Measurements from ENCODE around the gene PHKB.

The PHKB gene

DNA sequence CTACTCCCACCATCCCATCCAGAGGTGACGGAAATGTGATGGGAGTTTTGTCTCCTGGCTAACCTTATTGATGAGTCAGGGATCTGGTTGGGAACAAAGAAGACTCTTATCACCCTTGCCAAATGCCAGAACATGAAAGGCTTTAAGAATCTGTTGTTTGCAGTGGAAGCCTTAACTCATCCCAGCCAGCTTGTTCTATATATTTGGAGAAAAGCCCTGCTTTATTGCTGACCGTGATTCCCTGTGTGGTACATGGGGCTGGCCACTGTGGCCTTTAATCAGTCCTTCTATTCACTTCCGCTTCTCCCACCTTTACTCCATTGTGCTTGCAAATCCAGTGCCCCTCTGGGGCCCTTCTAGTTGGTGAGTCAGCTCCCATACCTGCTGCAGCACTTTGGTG is 156.6 kb downstream of the PHKB start:
- peaks cover 0 to 4% (median 0%) of the 10 kb centered on the region in 10 experiments; a peak in 1 of 20 replicates for H3K4me1 ChIP-seq

DNA sequence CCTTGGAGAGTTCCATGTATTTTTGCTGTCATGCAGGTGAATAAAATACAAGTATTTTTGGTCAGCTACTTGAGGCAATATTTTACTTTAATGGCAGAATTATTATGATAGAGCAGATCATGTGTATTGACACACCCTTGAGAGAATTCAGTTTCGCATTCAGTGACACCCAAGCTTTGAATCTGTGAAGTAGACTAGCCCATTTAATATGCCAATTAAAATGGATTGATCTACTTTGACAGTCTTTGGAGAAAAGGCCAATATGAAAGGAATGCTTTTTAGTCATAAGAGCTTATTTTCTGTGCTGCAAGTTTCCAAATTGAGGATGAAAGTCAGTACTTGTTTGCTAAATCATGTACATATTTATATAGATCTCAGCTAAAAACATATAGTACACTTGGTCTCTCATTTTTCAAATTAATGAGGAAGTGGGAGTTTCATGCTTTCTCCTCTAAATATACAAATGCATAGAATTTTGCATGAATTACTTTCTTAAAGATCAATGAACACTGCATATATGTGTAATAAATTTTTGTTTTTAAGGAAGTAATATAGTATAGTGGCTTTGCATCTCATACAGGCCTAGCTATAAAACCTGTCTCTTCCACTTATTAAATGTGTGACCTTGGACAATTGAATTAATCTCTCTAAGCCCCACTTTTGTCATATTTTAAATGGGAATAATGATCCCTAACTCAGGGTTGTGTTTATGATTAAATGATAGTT is 161.5 kb downstream of the PHKB start:
- TF ChIP-seq Cebpa-rat (IDR thresholded peaks at IDR 0.05), result no peak
- no peak overlapping the region for H3K4me3 ChIP-seq
- no peak overlapping the region for H3K27ac ChIP-seq
- no peaks in the 10 kb centered on the region for H3K4me1 ChIP-seq
- H3K9ac ChIP-seq, result no peak overlapping the region
- peaks cover 0 to 7% (median 0%) of the 10 kb centered on the region in 11 experiments; a peak in 2 of 22 replicates for H4K20me1 ChIP-seq
- H3K9me3 ChIP-seq (replicated peaks in 1 of 11), result peaks cover under 1 to 4% (median 2%) of the 10 kb centered on the region in 11 experiments; a peak in 16 of 22 replicates
- H3K27me3 ChIP-seq, result no peaks in the 10 kb centered on the region
- peaks cover 0 to 75% (median 32%) of the 10 kb centered on the region in 11 experiments; a peak in 17 of 22 replicates for H3K36me3 ChIP-seq
- no peak overlapping the region for H3K4me2 ChIP-seq

More for the DNA sequence above, 156.6 kb downstream of the PHKB start:
- Histone ChIP-seq H3K4me2 (no peak overlapping the region), H3K27me3 (no peaks in the 10 kb centered on the region), H3K9ac (no peak overlapping the region), H3K27ac (no peak overlapping the region), H3K4me3 (no peak overlapping the region), H4K20me1 (peaks cover 0 to 8% (median 0%) of the 10 kb centered on the region in 11 experiments; a peak in 2 of 22 replicates), H3K9me3 (replicated peaks in 1 of 11) (peaks cover 0 to 7% (median 0%) of the 10 kb centered on the region in 11 experiments; a peak in 5 of 22 replicates), H3K36me3 (peaks cover 20 to 66% (median 37%) of the 10 kb centered on the region in 11 experiments)
- TF ChIP-seq Cebpa-rat (IDR thresholded peaks at IDR 0.05), result no peak

DNA sequence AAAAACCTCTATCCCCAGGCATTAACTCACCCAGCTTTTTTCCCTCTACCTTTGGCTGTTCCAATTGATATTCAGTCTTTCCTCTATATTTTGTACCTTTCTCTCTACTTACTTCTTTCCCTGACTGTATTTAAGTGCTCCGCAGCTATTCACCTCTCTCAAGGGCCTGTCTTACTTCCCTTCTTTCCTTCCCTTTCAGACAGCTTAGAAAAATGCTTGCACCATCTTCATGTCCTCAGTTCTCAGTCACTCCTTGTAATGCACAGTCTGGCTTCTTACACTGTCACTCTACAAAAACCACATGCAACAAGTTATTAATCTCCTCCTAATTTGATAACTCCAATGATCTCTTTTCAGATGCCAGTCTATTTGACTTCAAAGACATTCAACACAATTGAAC is 163.4 kb downstream of the PHKB start:
- Histone ChIP-seq H3K27me3 (no peaks in the 10 kb centered on the region), H3K4me3 (no peak overlapping the region), H3K4me2 (no peak overlapping the region), H4K20me1 (0 out of 22 replicates have a peak, but pooled peaks cover 0 to under 1% (median 0%) of the 10 kb centered on the region in 11 experiments), H3K4me1 (no peaks in the 10 kb centered on the region), H3K9me3 (replicated peaks in 1 of 11) (peaks cover 11 to 14% (median 12%) of the 10 kb centered on the region in 11 experiments), H3K36me3 (peaks cover 8 to 69% (median 36%) of the 10 kb centered on the region in 11 experiments; a peak in 18 of 22 replicates), H3K9ac (no peak overlapping the region), H3K27ac (no peak overlapping the region)
- no peak for TF ChIP-seq Cebpa-rat (IDR thresholded peaks at IDR 0.05)

DNA sequence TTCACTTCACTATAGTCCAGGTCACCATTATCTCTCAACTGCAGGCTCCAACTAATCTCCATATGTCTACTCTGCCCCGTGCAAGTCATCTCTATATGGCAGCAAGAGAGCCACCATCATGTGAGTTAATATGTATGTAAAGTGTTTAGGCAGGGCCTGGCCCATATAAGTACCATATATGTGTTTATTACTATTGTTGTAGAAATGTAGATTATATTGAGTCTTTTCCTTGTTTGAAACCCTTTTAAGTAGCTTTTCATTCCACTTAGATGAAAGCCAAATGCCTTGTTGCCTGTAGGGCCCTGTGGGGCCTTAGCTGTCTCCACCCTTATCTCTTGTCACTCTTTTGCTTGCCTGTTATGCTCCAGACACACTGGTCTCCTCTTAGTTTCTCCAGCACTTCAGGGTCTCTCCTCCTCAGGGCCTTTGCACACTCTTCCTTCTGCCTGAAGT is 164.0 kb downstream of the PHKB start:
- H3K9ac ChIP-seq, result no peak overlapping the region
- H3K4me2 ChIP-seq, result no peak overlapping the region
- H3K4me3 ChIP-seq, result no peak overlapping the region
- no peaks in the 10 kb centered on the region for H3K4me1 ChIP-seq
- H3K9me3 ChIP-seq (replicated peaks in 1 of 11), result peaks cover 11 to 14% (median 12%) of the 10 kb centered on the region in 11 experiments
- H3K27ac ChIP-seq, result no peak overlapping the region
- H3K36me3 ChIP-seq, result peaks cover 8 to 64% (median 35%) of the 10 kb centered on the region in 11 experiments; a peak in 18 of 22 replicates
- H3K27me3 ChIP-seq, result no peaks in the 10 kb centered on the region
- TF ChIP-seq Cebpa-rat (IDR thresholded peaks at IDR 0.05), result no peak
- no peaks in the 10 kb centered on the region for H4K20me1 ChIP-seq

DNA sequence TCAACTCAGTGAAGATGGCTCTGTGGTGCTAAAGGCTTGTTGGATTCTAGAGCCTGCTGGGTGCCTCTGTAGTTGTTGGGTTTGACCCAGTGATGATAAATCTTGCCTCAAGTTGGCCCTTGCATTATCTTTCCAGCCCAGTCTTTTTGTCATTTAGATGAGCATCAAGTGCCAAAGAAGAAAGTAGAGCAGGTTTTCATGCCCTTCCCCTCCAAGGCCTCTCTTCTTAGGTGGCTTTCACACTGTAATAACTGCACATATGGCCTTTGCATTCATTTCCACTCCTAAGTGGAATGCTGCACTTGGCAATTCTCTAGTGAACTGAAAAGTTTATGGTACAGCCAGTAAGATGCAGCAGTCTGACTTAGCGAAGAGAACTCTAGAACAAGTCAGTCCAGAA is 165.1 kb downstream of the PHKB start:
- Histone ChIP-seq H3K4me3 (no peak overlapping the region), H4K20me1 (no peaks in the 10 kb centered on the region), H3K9me3 (replicated peaks in 1 of 11) (peaks cover 11 to 20% (median 12%) of the 10 kb centered on the region in 11 experiments), H3K4me2 (no peak overlapping the region), H3K27ac (no peak overlapping the region), H3K9ac (no peak overlapping the region), H3K27me3 (no peaks in the 10 kb centered on the region), H3K36me3 (peaks cover 13 to 63% (median 38%) of the 10 kb centered on the region in 11 experiments; a peak in 18 of 22 replicates), H3K4me1 (no peaks in the 10 kb centered on the region)
- no peak for TF ChIP-seq Cebpa-rat (IDR thresholded peaks at IDR 0.05)

DNA sequence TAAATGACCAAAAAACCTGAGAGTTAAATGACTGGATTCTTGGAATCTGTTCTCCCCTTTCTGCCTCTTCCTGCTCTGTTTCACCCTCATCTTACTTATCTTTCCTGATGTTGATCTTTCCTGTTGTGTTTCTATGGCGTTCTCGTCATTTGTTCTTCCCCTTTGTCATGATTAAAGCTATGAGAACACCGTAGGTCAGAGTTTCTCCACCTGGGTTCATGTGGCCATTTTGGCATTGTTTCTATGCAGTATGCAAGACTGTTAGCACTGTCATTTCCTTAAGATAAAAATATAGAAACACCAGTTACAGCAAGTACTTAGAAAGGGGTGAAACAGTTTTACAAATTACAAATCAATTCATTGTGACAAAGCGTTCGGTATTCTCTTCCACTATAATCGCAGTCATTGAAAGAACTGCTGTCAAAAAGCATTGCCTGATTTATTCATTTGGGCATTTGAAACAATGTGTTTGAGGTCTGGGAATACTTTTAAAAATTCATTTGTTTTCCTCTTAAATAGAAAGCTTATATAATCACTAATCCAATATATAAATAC is 166.0 kb downstream of the PHKB start:
- no peak for TF ChIP-seq Cebpa-rat (IDR thresholded peaks at IDR 0.05)
- Histone ChIP-seq H3K27ac (no peak overlapping the region), H3K4me1 (no peaks in the 10 kb centered on the region), H3K4me2 (no peak overlapping the region), H3K4me3 (no peak overlapping the region), H3K36me3 (peaks cover 13 to 70% (median 41%) of the 10 kb centered on the region in 11 experiments; a peak in 18 of 22 replicates), H3K9me3 (replicated peaks in 1 of 11) (peaks cover 11 to 20% (median 12%) of the 10 kb centered on the region in 11 experiments), H3K27me3 (no peaks in the 10 kb centered on the region), H4K20me1 (no peaks in the 10 kb centered on the region), H3K9ac (no peak overlapping the region)

DNA sequence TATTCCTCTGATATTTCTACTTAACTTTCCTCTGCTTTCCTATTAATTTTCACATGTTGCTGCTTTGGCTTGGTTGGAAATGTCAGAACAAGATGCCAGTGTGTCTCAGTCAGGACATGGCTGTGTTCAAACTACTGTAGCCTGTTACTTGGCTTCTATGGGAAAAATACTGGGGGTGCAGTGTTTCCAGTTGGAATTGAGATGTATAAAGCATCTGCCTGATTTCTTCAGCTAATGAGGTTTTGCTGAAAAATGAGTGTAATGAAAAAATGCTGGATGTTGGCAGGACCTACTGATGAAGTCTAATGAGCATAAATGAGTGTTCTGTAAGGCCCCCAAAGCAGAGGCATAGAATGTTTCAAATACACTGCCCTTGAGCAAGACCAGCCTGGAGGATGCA is 166.6 kb downstream of the PHKB start:
- TF ChIP-seq Cebpa-rat (IDR thresholded peaks at IDR 0.05), result no peak
- Histone ChIP-seq H3K36me3 (peaks cover 13 to 70% (median 41%) of the 10 kb centered on the region in 11 experiments; a peak in 18 of 22 replicates), H3K27me3 (no peaks in the 10 kb centered on the region), H3K4me2 (no peak overlapping the region), H3K27ac (no peak overlapping the region), H3K4me1 (no peaks in the 10 kb centered on the region), H4K20me1 (no peaks in the 10 kb centered on the region), H3K4me3 (no peak overlapping the region), H3K9ac (no peak overlapping the region), H3K9me3 (replicated peaks in 1 of 11) (peaks cover 11 to 20% (median 12%) of the 10 kb centered on the region in 11 experiments)

DNA sequence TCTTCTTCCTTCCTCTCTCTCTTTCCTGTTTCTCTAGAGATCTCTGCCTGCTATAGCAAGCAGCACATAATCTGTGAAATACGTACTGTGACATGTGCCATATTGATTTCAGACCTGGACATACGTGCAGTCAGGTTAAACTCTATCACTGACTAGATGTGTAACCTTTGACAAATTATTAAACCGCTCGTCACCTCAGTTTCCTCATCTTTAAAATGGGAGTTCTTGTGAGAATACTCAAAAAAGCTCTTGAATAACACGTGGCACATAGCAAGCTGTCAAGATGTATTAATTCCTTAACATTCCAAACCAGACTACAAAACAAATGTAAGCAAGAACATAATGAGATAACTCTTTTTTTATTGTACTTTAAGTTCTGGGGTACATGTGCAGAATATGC is 170.0 kb downstream of the PHKB start:
- Histone ChIP-seq H3K27me3 (no peaks in the 10 kb centered on the region), H4K20me1 (no peaks in the 10 kb centered on the region), H3K4me2 (no peak overlapping the region), H3K4me3 (no peak overlapping the region), H3K9me3 (replicated peaks in 1 of 11) (peaks cover 11 to 20% (median 12%) of the 10 kb centered on the region in 11 experiments), H3K9ac (no peak overlapping the region), H3K36me3 (peaks cover 30 to 72% (median 47%) of the 10 kb centered on the region in 11 experiments; a peak in 21 of 22 replicates), H3K27ac (no peak overlapping the region), H3K4me1 (peaks cover 0 to 8% (median 0%) of the 10 kb centered on the region in 10 experiments; a peak in 4 of 20 replicates)
- no peak for TF ChIP-seq Cebpa-rat (IDR thresholded peaks at IDR 0.05)

DNA sequence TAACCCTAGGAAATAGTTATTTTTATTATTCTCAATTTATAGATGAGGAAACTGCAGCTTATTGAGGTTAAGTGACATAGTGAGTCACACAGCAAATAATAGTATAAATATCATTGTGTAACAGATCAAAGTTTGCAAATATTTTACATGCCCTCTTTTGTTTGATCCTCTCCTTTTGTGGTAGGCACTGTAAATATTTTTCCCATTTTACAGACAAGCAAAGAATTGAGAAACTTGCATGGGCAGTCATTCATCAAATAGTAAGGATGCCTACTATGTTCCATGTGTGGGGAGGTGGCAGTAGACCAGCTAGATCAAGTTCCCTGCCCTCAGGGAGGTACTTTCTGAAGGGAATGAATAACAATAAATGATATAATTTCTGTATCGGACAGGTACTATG is 173.0 kb downstream of the PHKB start:
- no peaks in the 10 kb centered on the region for H3K27me3 ChIP-seq
- no peak overlapping the region for H3K9ac ChIP-seq
- peaks cover 35 to 77% (median 41%) of the 10 kb centered on the region in 11 experiments for H3K36me3 ChIP-seq
- TF ChIP-seq Cebpa-rat (IDR thresholded peaks at IDR 0.05), result no peak
- H3K9me3 ChIP-seq (replicated peaks in 1 of 11), result peaks cover 0 to 11% (median 0%) of the 10 kb centered on the region in 11 experiments; a peak in 10 of 22 replicates
- no peak overlapping the region for H3K27ac ChIP-seq
- no peak overlapping the region for H3K4me3 ChIP-seq
- peak overlapping the region in 2 of 11 experiments; percentile 30 to 40; a peak in 3 of 22 replicates for H3K4me2 ChIP-seq
- H4K20me1 ChIP-seq, result no peaks in the 10 kb centered on the region
- H3K4me1 ChIP-seq, result peaks cover 0 to 8% (median 0%) of the 10 kb centered on the region in 10 experiments; a peak in 4 of 20 replicates
